Nasal cavity respiratory epithelium epithelial cell of viscerocranial mucosa (primary cell): ENCODE results near the gene CROCC2. TPM values are rescaled to one million over a fixed set of nuclear protein-coding genes. Genes with fewer than 3 reads are reported as not detected.

ENCODE experiments used
- total RNA-seq: library from RNA; depleted of rRNA; stranded (reverse); fragments of >200 nt; gene quantifications from 2 replicates; pipeline ENCODE4 v1.2.3, GENCODE V29; 2014

The CROCC2 gene
- total RNA-seq: not detected in 2 replicates

GRCh38 chr2:240906141-240906910 lies at the start of gene CROCC2:
TSS of gene CROCC2 (plus strand) at chr2:240906336. CDS start at chr2:240906514, 178 bp downstream.

GRCh38 chr2:240868286-240869108 lies 37.6 kb upstream of the CROCC2 start, which contains the start of gene AGXT:
TSS of gene AGXT (plus strand) at chr2:240868824. CDS start at chr2:240868866, 42 bp downstream.

GRCh38 chr2:240895656-240896388 lies 10.3 kb upstream of the CROCC2 start, which contains the start of gene MAB21L4:
TSS of gene MAB21L4 (minus strand) at chr2:240896156. CDS start at chr2:240895997, 159 bp downstream.

GRCh38 chr2:240997856-240998705 lies 91.9 kb downstream of the CROCC2 start, which contains the start of gene SNED1:
TSS of gene SNED1 (plus strand) at chr2:240998618. CDS start at chr2:240998838, 220 bp downstream.

Other genes starting within 250 kb of the CROCC2 start
- gene AQP12B, start 223.5 kb upstream of the CROCC2 start, total RNA-seq: not detected in 2 replicates
- gene AQP12A, start 214.5 kb upstream of the CROCC2 start, total RNA-seq: not detected in 2 replicates
- 0.07 TPM in 1 of 2 replicates, not detected in the other for gene KIF1A, start 86.1 kb upstream of the CROCC2 start, total RNA-seq
- not detected in 2 replicates for gene AGXT, start 37.5 kb upstream of the CROCC2 start, total RNA-seq
- gene MAB21L4, start 10.2 kb upstream of the CROCC2 start, total RNA-seq: 1.4 and 5.9 TPM in 2 replicates
- under 0.01 and 0.28 TPM in 2 replicates for gene SNED1, start 92.3 kb downstream of the CROCC2 start, total RNA-seq
- 25.3 and 37.0 TPM in 2 replicates for gene MTERF4, start 196.0 kb downstream of the CROCC2 start, total RNA-seq
- 2.7 and 4.8 TPM in 2 replicates for gene PASK, start 243.1 kb downstream of the CROCC2 start, total RNA-seq
- 39.6 and 43.8 TPM in 2 replicates for gene PPP1R7, start 244.1 kb downstream of the CROCC2 start, total RNA-seq